ENCODE results near the gene GSTT4. TPM values are rescaled to one million over a fixed set of nuclear protein-coding genes. Genes with fewer than 3 reads are reported as not detected.
A peak's percentile ranks its signal among the peaks of the same experiment; 100 is the strongest.

GSTT4 gene
- total and polyA plus RNA-seq, 2 of the 13 experiments (the other 11 are each of a cell fraction or from before 2014, with no cell fraction given): 0.59 to 0.62 TPM

DNA sequence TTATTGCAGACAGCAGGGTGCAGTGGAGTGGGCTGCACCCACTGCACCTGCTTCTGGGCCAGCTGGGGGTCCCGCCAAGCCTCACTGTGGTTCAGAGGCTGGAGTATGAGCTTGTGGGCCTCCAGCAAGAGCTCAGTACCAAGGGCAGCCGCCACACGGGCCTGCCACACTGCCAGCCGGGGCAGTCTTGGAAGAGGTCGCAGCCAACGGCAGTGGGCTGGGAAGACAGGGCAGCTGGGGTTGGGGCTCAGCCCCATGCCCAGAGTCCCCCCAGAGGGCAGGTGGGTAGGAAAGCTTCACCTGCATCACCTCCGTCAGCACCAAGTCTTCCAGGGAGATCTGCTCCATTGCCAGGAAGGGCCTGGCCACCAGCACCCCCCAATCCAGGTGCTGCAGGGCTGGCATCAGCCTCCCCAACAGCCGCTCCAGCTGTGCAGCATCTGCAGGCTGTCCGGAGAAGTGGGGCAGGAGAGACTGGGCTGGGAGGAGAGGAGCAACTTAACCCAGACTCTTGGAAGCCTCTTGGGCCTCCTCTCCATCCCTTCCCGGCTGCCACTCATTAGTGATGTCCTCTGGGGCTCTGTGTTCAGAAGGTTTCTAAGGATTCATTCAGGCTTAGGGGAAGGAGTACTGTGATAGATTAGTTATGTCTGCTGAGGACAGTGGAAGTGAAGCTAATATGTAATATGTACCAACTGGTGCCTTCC is 1.1 kb upstream of the GSTT4 start:
- peak; percentile 56 for TF ChIP-seq ZNF883 (CRISPR knock-in tag; IDR thresholded peaks at IDR 0.05; ENCODE audit: not compliant biosample characterization)
- 0 out of 2 replicates have a peak, but pooled peaks have one; percentile 26 for TF ChIP-seq RXRA (CRISPR knock-in tag; IDR thresholded peaks at IDR 0.05)
- 0 out of 2 replicates have a peak, but pooled peaks have one; percentile 27 for TF ChIP-seq SMAD9 (CRISPR knock-in tag; IDR thresholded peaks at IDR 0.05)
- no peak for TF ChIP-seq DZIP1 (CRISPR knock-in tag; IDR thresholded peaks at IDR 0.05)
- TF ChIP-seq XRCC5 (optimal IDR thresholded peaks at IDR 0.05; ENCODE audit: low read length): peak; percentile 6
- no peak for TF ChIP-seq ZNF362 (CRISPR knock-in tag; IDR thresholded peaks at IDR 0.05; ENCODE audit: borderline replicate concordance)
- TF ChIP-seq SRSF1 (optimal IDR thresholded peaks at IDR 0.05; ENCODE audit: low read depth, low read length): no peak
- TF ChIP-seq FLYWCH1 (CRISPR knock-in tag; IDR thresholded peaks at IDR 0.05): no peak
- peak; percentile 73 for TF ChIP-seq AGO2 (optimal IDR thresholded peaks at IDR 0.05; ENCODE audit: low read depth, low read length)
- 0 out of 2 replicates have a peak, but pooled peaks have one; percentile 17 for TF ChIP-seq HNRNPL (IDR thresholded peaks at IDR 0.05; ENCODE audit: low read depth, low read length)
- H2AFZ ChIP-seq (ENCODE audit: low read length): no peak overlapping the region
- POLR2A ChIA-PET: no interaction called here
- DNase-seq (ENCODE audit: low spot score) (no peak), FAIRE-seq (no peak), ATAC-seq (no peak)
- H3K4me3 ChIP-seq (replicated peaks in 1 of 3; ENCODE audit: insufficient read depth in 1 of 3, low read depth in 2 of 3, low read length in 3 of 3): no peak overlapping the region
- peaks cover under 1% of the 10 kb centered on the region for H3K79me2 ChIP-seq (ENCODE audit: insufficient read depth, low read length)
- H3K9ac ChIP-seq (ENCODE audit: insufficient read depth, low read depth, low read length): no peak overlapping the region
- WGBS (ENCODE audit: low lambda C conversion rate): 56% methylated on average over 6 of the region's 10 CpGs
- no peaks in the 10 kb centered on the region; a peak in 1 of 5 replicates for H3K27me3 ChIP-seq (ENCODE audit: control insufficient read depth in 1 of 2, insufficient read depth in 2 of 2, low read length in 2 of 2)
- H3K4me1 ChIP-seq (ENCODE audit: insufficient read depth, low read length): peaks cover 87% of the 10 kb centered on the region
- intact Hi-C loops (cut with micrococcal nuclease; ENCODE audit: unreplicated experiment): no loop called here
- in situ Hi-C loops (cut with HindIII; ENCODE audit: extremely low pct_ligation_motif_present, low pct_unique_long_range_greater_than_20kb): loop anchor here (5.0 kb wide), 1 partner anchor 69 kb away; no protein-coding TSS in a partner anchor
- H3K36me3 ChIP-seq (replicated peaks in 1 of 2; ENCODE audit: control insufficient read depth in 1 of 2, insufficient read depth in 2 of 2, low read length in 2 of 2): no peaks in the 10 kb centered on the region
- BruUV-seq (replicated peaks): no TSS peak
- H3K27ac ChIP-seq (ENCODE audit: extremely low read length, insufficient read depth, low read length): no peak overlapping the region
- no peaks in the 10 kb centered on the region for H4K20me1 ChIP-seq (ENCODE audit: insufficient read depth, low read length)
- CTCF ChIA-PET (ENCODE audit: low intra/inter-chr PET ratio, low total read pairs): no interaction called here
- H3K4me2 ChIP-seq (ENCODE audit: low read depth, low read length): no peak overlapping the region
- no peaks in the 10 kb centered on the region for H3K9me3 ChIP-seq (ENCODE audit: low read length)

All from HepG2 (cell line).